SK-N-SH (cell line): ENCODE results near the gene MEX3D. TPM values are rescaled to one million over a fixed set of nuclear protein-coding genes. Genes with fewer than 3 reads are reported as not detected.

Experiments
- CTCF ChIA-PET: fragments of 300-600, 350-600 bp; formaldehyde crosslinking; extraction: SDS; loops from one replicate; lab custom pipeline; 2021; lab: Yijun Ruan, JAX
- POLR2A ChIA-PET: fragments of 350-600 bp; sonication (Branson Sonifier 250); formaldehyde crosslinking; extraction: SDS; loops from one replicate; lab custom pipeline; 2020; ENCODE audit warnings: antibody characterized with exemption, inconsistent platforms; lab: Yijun Ruan, JAX
- DNase-seq: peaks from one replicate; pipeline ENCODE4 v3.0.0; 2012
- H2AFZ ChIP-seq: fragments of 200-600 bp; sonication (generic); 2 replicates; pipeline ENCODE4 v1.8.1; 2016; ENCODE audit warnings: antibody characterized with exemption, mild to moderate bottlenecking, low read depth
- H3F3A ChIP-seq: fragments of 200-600 bp; sonication (generic); replicated peaks from 2 replicates; pipeline ENCODE3; 2016; ENCODE audit warnings: antibody characterized with exemption, mild to moderate bottlenecking; ENCODE audit not compliant: insufficient read depth
- H3K27ac ChIP-seq, 2 experiments: fragments of 200-500 bp in 1 of 2; fragments of 200-600 bp in 1 of 2; sonication (Bioruptor generic) in 1 of 2; sonication (generic), shearing (Covaris generic) in 1 of 2; 2 replicates each; pipeline versions ENCODE4 v1.5.1 to v1.6.1; 2014 to 2016; ENCODE audit warnings: low read depth in 2 of 2, inconsistent platforms in 1 of 2, low read length in 1 of 2, mild to moderate bottlenecking in 1 of 2, mixed read lengths in 1 of 2
- H3K27me3 ChIP-seq: fragments of 200-600 bp; sonication (generic), shearing (Covaris generic); 2 replicates; pipeline ENCODE4 v1.6.1; 2016; ENCODE audit warnings: mixed run types; ENCODE audit not compliant: insufficient read depth
- H3K36me3 ChIP-seq, 2 experiments: fragments of 200-500 bp in 1 of 2; fragments of 200-600 bp in 1 of 2; sonication (Bioruptor generic) in 1 of 2; sonication (generic) in 1 of 2; replicated peaks in 1 of 2; 2 replicates each; pipeline versions ENCODE3 to v1.5.1; 2014 to 2016; ENCODE audit warnings: low read length in 1 of 2, mild to moderate bottlenecking in 1 of 2; ENCODE audit not compliant: insufficient read depth in 2 of 2, control insufficient read depth in 1 of 2
- H3K4me1 ChIP-seq, 2 experiments: fragments of 200-500 bp in 1 of 2; fragments of 200-600 bp in 1 of 2; sonication (Bioruptor generic) in 1 of 2; sonication (generic), shearing (Covaris generic) in 1 of 2; 2 replicates each; pipeline versions ENCODE4 v1.5.1 to v1.6.1; 2014 to 2016; ENCODE audit warnings: low read depth in 1 of 2, low read length in 1 of 2, mixed run types in 1 of 2; ENCODE audit not compliant: insufficient read depth in 2 of 2, control insufficient read depth in 1 of 2
- H3K4me2 ChIP-seq: fragments of 200-600 bp; sonication (generic), shearing (Covaris generic); 2 replicates; pipeline ENCODE4 v1.6.1; 2017; ENCODE audit warnings: mixed run types
- H3K4me3 ChIP-seq, 2 experiments: fragments of 200-500 bp in 1 of 2; fragments of 200-600 bp in 1 of 2; sonication (Bioruptor generic) in 1 of 2; sonication (generic), shearing (Covaris generic) in 1 of 2; 2 replicates each; pipeline versions ENCODE4 v1.5.1 to v1.8.1; 2014 to 2016; ENCODE audit warnings: low read depth in 2 of 2, inconsistent platforms in 1 of 2, low read length in 1 of 2, mild to moderate bottlenecking in 1 of 2, mixed read lengths in 1 of 2, moderate library complexity in 1 of 2
- H3K79me2 ChIP-seq: fragments of 200-600 bp; sonication (generic); 2 replicates; pipeline ENCODE4 v1.8.1; 2017; ENCODE audit warnings: mild to moderate bottlenecking; ENCODE audit not compliant: insufficient read depth
- H3K9ac ChIP-seq: fragments of 200-600 bp; sonication (generic); 2 replicates; pipeline ENCODE4 v1.6.1; 2017; ENCODE audit warnings: mixed run types
- H3K9me2 ChIP-seq: fragments of 200-600 bp; sonication (generic); 2 replicates; pipeline ENCODE4 v1.6.1; 2017; ENCODE audit warnings: mixed run types
- H3K9me3 ChIP-seq: fragments of 200-600 bp; sonication (generic); 2 replicates; pipeline ENCODE4 v1.6.1; 2017; ENCODE audit warnings: mixed run types, mild to moderate bottlenecking, moderate library complexity
- H4K20me1 ChIP-seq: fragments of 200-600 bp; sonication (generic); 2 replicates; pipeline ENCODE4 v1.6.1; 2017; ENCODE audit warnings: mild to moderate bottlenecking, mixed run types; ENCODE audit not compliant: insufficient read depth
- CHD2 ChIP-seq: fragments of 150-350 bp; IDR thresholded peaks from 2 replicates; pipeline ENCODE4 v1.6.1; 2018; ENCODE audit warnings: low read length; ENCODE audit not compliant: partially characterized antibody
- ELF1 ChIP-seq: IDR thresholded peaks from 2 replicates; pipeline ENCODE4 v1.4.0; 2012
- FOXM1 ChIP-seq: IDR thresholded peaks from 2 replicates; pipeline ENCODE4 v1.4.0; 2012; ENCODE audit warnings: low read depth, mild to moderate bottlenecking
- GABPA ChIP-seq: IDR thresholded peaks from 2 replicates; pipeline ENCODE4 v1.4.0; 2012; ENCODE audit warnings: low read depth, mild to moderate bottlenecking
- GATA2 ChIP-seq: sonication (generic); formaldehyde crosslinking; IDR thresholded peaks from 2 replicates; pipeline ENCODE4 v1.5.0; 2020; ENCODE audit warnings: mild to moderate bottlenecking, missing genetic modification reagents
- JUND ChIP-seq: IDR thresholded peaks from 2 replicates; pipeline ENCODE4 v1.4.0; 2012
- MXI1 ChIP-seq: IDR thresholded peaks from 2 replicates; pipeline ENCODE4 v1.6.1; 2012; ENCODE audit warnings: mild to moderate bottlenecking, low read depth, low read length, improper control_type of control experiment
- NFIC ChIP-seq: IDR thresholded peaks from 2 replicates; pipeline ENCODE4 v1.4.0; 2012; ENCODE audit warnings: borderline replicate concordance
- NRF1 ChIP-seq: IDR thresholded peaks from 2 replicates; pipeline ENCODE4 v1.6.1; 2012; ENCODE audit warnings: low read depth, mild to moderate bottlenecking, low read length
- POLR2AphosphoS5 ChIP-seq: IDR thresholded peaks from 2 replicates; pipeline ENCODE4 v1.6.1; 2012; ENCODE audit warnings: low read depth, low read length
- RAD21 ChIP-seq: IDR thresholded peaks from 2 replicates; pipeline ENCODE4 v1.6.1; 2012; ENCODE audit warnings: mild to moderate bottlenecking, low read length
- RFX5 ChIP-seq: IDR thresholded peaks from 2 replicates; pipeline ENCODE4 v1.6.1; 2012; ENCODE audit warnings: mild to moderate bottlenecking, improper control_type of control experiment, low read length
- RXRA ChIP-seq: IDR thresholded peaks from 2 replicates; pipeline ENCODE4 v1.4.0; 2012; ENCODE audit warnings: low read depth, mild to moderate bottlenecking, borderline replicate concordance
- SMC3 ChIP-seq: IDR thresholded peaks from 2 replicates; pipeline ENCODE4 v1.6.1; 2012; ENCODE audit warnings: low read depth, low read length, improper control_type of control experiment
- TAF1 ChIP-seq: IDR thresholded peaks from 2 replicates; pipeline ENCODE4 v1.6.1; 2012; ENCODE audit warnings: low read depth, mild to moderate bottlenecking, low read length, moderate library complexity, borderline replicate concordance
- TCF12 ChIP-seq: IDR thresholded peaks from 2 replicates; pipeline ENCODE4 v1.4.0; 2012
- WGBS: methylation state at CpG from one replicate; pipeline ENCODE4 v1.1.6; 2017; ENCODE audit warnings: low lambda C conversion rate; 5-methylcytosine and 5-hydroxymethylcytosine counted together
- polyA plus RNA-seq, 3 experiments: library from polyadenylated mRNA; depleted of rRNA; stranded (reverse); fragments of >200 nt; gene quantifications; 2 replicates each; pipeline ENCODE4 v1.2.3, GENCODE V29; 2012
- TF ChIP-seq, protein P1 (sequence below): IDR thresholded peaks from 2 replicates; pipeline ENCODE4 v1.4.0; 2012; ENCODE audit warnings: low read depth, borderline replicate concordance
- TF ChIP-seq, protein P2 (sequence below): IDR thresholded peaks from 2 replicates; pipeline ENCODE4; 2012
- TF ChIP-seq, protein P3 (sequence below): IDR thresholded peaks from 2 replicates; pipeline ENCODE4 v1.4.0; 2012; ENCODE audit warnings: low read depth
- TF ChIP-seq, protein P4 (sequence below): IDR thresholded peaks from 2 replicates; pipeline ENCODE4 v1.6.1; 2012; ENCODE audit warnings: mild to moderate bottlenecking, low read depth, low read length, moderate library complexity
- TF ChIP-seq, protein P5 (sequence below): fragments of 150-350 bp; IDR thresholded peaks from 2 replicates; pipeline ENCODE4 v1.6.1; 2017; ENCODE audit warnings: antibody characterized with exemption, low read length, low read depth, borderline replicate concordance

The MEX3D gene
- polyA plus RNA-seq, 1 of the 3 experiments (the other 2 are of a cell fraction): 14.9 TPM

DNA sequence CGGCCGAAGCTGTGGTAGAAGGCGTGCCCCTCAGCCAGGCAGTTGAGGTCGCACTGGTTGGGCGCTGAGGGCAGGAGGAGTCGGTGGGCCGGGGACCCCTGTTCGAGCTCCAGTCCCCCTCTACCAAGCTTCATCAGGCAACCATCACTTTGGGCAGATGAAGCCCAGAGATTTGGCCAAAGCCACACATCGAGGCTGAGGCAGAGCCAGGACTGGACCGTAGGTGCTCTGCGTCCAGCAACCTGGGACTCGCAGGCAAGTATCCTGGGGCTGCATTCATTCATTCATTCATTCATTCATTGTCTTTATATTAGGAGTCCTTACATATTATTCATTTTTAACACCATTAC is 59.6 kb downstream of the MEX3D start:
- Histone ChIP-seq H3K27me3 (no peaks in the 10 kb centered on the region), H3K4me3 (peak overlapping the region in 1 of 2 experiments; percentile 35; a peak in 2 of 4 replicates), H3K79me2 (no peaks in the 10 kb centered on the region), H3K4me1 (peaks cover 0 to 11% of the 10 kb centered on the region in 2 experiments; a peak in 1 of 4 replicates), H3F3A (peaks cover 13% of the 10 kb centered on the region), H3K27ac (peak overlapping the region in 1 of 2 experiments; percentile 8; a peak in 1 of 4 replicates), H2AFZ (no peak overlapping the region), H3K36me3 (no peaks in the 10 kb centered on the region), H3K9ac (no peak overlapping the region), H3K9me2 (no peaks in the 10 kb centered on the region), H4K20me1 (no peaks in the 10 kb centered on the region), H3K9me3 (no peaks in the 10 kb centered on the region), H3K4me2 (no peak overlapping the region; the same call in 1 of the 2 replicates)
- 24% methylated on average over 6 of the region's 12 CpGs for WGBS
- DNase-seq: no peak
- ChIA-PET CTCF (interaction anchor here (1.1 to 2.2 kb wide), 2 partner anchors 38 to 83 kb away, joined by 3 to 11 read pairs; no protein-coding TSS in a partner anchor), POLR2A (no interaction called here)
- TF ChIP-seq TAF1 (0 out of 2 replicates have a peak, but pooled peaks have one; percentile 4), NRF1 (no peak), FOXM1 (no peak), TCF12 (no peak), NFIC (no peak)
- TF ChIP-seq, protein P1, sequence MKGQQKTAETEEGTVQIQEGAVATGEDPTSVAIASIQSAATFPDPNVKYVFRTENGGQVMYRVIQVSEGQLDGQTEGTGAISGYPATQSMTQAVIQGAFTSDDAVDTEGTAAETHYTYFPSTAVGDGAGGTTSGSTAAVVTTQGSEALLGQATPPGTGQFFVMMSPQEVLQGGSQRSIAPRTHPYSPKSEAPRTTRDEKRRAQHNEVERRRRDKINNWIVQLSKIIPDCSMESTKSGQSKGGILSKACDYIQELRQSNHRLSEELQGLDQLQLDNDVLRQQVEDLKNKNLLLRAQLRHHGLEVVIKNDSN: no peak

GRCh38 chr19:1507763-1508506 is 60.2 kb downstream of the MEX3D start:
- CTCF ChIA-PET: interaction anchor here (1.1 to 2.2 kb wide), 2 partner anchors 38 to 83 kb away, joined by 3 to 11 read pairs; no protein-coding TSS in a partner anchor
- no peaks in the 10 kb centered on the region for H3K36me3 ChIP-seq
- peak overlapping the region; percentile 82; the same call in 1 of the 2 replicates for H3K4me2 ChIP-seq
- H2AFZ ChIP-seq: peak overlapping the region; percentile 81
- no peaks in the 10 kb centered on the region for H3K9me3 ChIP-seq
- H3K79me2 ChIP-seq: no peaks in the 10 kb centered on the region
- H3K27ac ChIP-seq: peak overlapping the region; percentile 72 to 83
- peak; percentile 100 for DNase-seq
- 0 out of 2 replicates have a peak, but pooled peaks cover 3% of the 10 kb centered on the region for H3K27me3 ChIP-seq
- peak overlapping the region; percentile 63; the same call in 1 of the 2 replicates for H3K9ac ChIP-seq
- peak overlapping the region; percentile 40 to 66 for H3K4me3 ChIP-seq
- no peaks in the 10 kb centered on the region for H3K9me2 ChIP-seq
- peaks cover 5 to 15% of the 10 kb centered on the region in 2 experiments; a peak in 2 of 4 replicates for H3K4me1 ChIP-seq
- POLR2A ChIA-PET: no interaction called here
- 2% methylated on average over 26 of the region's 46 CpGs for WGBS
- no peaks in the 10 kb centered on the region for H4K20me1 ChIP-seq
- H3F3A ChIP-seq: peaks cover 13% of the 10 kb centered on the region
- 0 out of 2 replicates have a peak, but pooled peaks have one; percentile 6 for TF ChIP-seq TAF1
- no peak for TF ChIP-seq GATA2 (CRISPR knock-in tag)
- TF ChIP-seq, protein P2, sequence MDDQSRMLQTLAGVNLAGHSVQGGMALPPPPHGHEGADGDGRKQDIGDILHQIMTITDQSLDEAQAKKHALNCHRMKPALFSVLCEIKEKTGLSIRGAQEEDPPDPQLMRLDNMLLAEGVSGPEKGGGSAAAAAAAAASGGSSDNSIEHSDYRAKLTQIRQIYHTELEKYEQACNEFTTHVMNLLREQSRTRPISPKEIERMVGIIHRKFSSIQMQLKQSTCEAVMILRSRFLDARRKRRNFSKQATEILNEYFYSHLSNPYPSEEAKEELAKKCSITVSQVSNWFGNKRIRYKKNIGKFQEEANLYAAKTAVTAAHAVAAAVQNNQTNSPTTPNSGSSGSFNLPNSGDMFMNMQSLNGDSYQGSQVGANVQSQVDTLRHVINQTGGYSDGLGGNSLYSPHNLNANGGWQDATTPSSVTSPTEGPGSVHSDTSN: peak; percentile 61
- peak; percentile 78 for TF ChIP-seq CHD2
- no peak for TF ChIP-seq RXRA
- TF ChIP-seq RFX5: no peak; the same call in 1 of the 2 replicates
- TF ChIP-seq, protein P3, sequence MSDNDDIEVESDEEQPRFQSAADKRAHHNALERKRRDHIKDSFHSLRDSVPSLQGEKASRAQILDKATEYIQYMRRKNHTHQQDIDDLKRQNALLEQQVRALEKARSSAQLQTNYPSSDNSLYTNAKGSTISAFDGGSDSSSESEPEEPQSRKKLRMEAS: peak; percentile 99
- 0 out of 2 replicates have a peak, but pooled peaks have one; percentile 18 for TF ChIP-seq POLR2AphosphoS5
- TF ChIP-seq ELF1: peak; percentile 92
- peak; percentile 61; the same call in 1 of the 2 replicates for TF ChIP-seq MXI1
- 0 out of 2 replicates have a peak, but pooled peaks have one; percentile 30 for TF ChIP-seq GABPA
- no peak for TF ChIP-seq JUND
- TF ChIP-seq, protein P4, sequence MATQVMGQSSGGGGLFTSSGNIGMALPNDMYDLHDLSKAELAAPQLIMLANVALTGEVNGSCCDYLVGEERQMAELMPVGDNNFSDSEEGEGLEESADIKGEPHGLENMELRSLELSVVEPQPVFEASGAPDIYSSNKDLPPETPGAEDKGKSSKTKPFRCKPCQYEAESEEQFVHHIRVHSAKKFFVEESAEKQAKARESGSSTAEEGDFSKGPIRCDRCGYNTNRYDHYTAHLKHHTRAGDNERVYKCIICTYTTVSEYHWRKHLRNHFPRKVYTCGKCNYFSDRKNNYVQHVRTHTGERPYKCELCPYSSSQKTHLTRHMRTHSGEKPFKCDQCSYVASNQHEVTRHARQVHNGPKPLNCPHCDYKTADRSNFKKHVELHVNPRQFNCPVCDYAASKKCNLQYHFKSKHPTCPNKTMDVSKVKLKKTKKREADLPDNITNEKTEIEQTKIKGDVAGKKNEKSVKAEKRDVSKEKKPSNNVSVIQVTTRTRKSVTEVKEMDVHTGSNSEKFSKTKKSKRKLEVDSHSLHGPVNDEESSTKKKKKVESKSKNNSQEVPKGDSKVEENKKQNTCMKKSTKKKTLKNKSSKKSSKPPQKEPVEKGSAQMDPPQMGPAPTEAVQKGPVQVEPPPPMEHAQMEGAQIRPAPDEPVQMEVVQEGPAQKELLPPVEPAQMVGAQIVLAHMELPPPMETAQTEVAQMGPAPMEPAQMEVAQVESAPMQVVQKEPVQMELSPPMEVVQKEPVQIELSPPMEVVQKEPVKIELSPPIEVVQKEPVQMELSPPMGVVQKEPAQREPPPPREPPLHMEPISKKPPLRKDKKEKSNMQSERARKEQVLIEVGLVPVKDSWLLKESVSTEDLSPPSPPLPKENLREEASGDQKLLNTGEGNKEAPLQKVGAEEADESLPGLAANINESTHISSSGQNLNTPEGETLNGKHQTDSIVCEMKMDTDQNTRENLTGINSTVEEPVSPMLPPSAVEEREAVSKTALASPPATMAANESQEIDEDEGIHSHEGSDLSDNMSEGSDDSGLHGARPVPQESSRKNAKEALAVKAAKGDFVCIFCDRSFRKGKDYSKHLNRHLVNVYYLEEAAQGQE: 0 out of 2 replicates have a peak, but pooled peaks have one; percentile 6
- TF ChIP-seq SMC3: no peak
- TF ChIP-seq FOXM1: no peak
- TF ChIP-seq, protein P5, sequence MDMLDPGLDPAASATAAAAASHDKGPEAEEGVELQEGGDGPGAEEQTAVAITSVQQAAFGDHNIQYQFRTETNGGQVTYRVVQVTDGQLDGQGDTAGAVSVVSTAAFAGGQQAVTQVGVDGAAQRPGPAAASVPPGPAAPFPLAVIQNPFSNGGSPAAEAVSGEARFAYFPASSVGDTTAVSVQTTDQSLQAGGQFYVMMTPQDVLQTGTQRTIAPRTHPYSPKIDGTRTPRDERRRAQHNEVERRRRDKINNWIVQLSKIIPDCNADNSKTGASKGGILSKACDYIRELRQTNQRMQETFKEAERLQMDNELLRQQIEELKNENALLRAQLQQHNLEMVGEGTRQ: no peak
- no peak for TF ChIP-seq RAD21
